NCI-H1417 treated with DMSO at 0.1 percent for 48 hours (cell line): ENCODE measurements around the gene TMEM35B.
"Not testable (repeated sequence)": the region's sequence is repeated elsewhere in the genome, so short reads cannot be mapped to it uniquely, and the experiment has no call there.

Experiments used
- DNase-seq: peaks from one replicate; lab custom pipeline; 2025; lab: John Stamatoyannopoulos, UW

TMEM35B gene

DNA sequence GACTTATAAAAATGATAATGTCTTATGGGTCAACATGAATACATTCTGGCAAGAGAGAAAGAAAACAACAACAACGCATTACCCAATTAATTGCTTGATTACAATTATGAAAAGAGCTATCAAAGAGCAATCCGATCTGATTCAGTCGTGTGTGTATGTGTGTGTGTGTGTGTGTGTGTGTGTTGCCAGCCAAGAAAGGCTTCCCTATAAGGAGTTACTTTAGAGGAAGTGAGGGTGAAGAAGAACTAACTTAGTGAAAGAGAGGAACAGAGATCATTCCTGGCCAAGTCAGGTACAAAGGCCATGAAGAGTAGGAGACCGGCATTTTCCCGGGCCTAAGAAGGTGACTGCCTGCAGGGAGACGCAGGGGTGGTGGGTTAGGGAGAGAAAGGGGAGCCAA, 9.4 kb downstream of the TMEM35B start:
- no peak for DNase-seq

DNA sequence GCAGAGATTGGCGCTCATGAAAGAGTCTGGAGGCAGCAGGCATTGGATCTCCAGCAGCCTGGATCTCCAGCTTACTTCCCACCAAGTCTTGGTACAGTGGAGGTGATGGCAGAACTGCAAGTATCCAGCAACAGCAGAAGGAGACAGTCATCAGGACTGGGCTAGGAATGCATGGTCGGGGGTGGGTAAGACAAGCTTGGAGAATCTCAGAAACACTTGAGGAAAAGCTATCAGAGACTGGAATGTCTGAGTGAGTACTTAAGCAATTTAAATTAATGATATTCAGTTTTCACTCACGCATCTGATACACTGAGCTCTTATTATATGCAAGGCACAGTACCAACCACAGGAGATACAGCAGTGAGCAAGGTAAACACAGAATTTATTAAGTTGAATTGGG, 9.8 kb downstream of the TMEM35B start:
- no peak for DNase-seq

DNA sequence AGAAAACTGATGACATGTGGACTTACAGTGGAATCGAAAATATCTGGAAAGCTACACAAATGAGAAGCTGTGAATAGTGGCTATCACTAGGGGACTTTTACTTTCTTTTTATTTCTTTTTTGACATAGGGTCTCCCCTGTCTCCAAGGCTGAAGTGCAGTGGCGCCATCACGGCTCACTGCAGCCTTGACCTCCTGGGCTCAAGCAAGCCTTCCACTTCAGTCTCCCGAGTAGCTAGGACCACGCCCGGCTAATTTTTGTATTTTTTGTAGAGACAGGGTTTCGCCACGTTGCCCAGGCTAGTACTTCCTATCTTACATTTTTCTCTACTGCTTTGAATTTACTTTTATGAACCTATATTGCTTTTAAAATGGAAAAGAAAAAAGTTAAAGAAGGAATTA, 10.5 kb downstream of the TMEM35B start:
- no peak for DNase-seq

DNA sequence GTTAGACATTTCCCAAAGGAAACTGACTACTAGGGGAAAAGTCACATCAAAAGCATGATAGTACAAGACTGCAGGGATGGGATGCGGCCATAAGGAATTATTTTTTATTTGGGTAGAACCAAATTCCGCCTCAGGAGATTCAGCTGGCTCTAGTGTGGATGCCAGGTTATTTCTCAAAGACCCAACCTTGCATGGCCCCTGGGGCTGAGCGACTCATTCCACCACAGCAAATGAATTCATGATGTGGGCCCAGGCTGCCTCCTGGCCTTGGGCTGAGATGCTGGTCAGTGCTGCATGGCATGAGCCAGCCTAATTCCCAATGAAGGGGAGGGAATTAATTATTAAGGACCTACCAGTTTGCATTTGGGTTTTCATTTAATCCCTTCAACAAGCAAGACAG, 11.8 kb downstream of the TMEM35B start:
- DNase-seq, result no peak

DNA sequence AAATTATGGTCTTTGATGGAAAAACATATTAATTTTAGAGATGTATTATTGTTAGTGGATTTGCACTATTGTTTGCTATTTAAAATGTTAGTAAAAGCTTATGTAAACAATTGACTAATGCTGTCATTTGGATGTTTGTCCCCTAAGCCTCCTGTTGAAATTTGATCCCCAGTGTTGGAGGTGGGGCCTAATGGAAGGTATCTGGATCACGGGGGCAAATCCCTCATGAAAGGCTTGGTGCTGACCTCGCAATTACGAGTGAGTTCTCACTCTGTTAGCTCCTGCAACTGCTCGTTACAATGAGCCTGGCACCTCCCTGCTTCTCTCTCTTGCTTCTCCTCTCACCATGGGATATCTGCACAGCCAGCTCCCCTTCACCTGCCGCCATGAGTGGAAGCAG, 14.3 kb downstream of the TMEM35B start:
- DNase-seq, result no peak

DNA sequence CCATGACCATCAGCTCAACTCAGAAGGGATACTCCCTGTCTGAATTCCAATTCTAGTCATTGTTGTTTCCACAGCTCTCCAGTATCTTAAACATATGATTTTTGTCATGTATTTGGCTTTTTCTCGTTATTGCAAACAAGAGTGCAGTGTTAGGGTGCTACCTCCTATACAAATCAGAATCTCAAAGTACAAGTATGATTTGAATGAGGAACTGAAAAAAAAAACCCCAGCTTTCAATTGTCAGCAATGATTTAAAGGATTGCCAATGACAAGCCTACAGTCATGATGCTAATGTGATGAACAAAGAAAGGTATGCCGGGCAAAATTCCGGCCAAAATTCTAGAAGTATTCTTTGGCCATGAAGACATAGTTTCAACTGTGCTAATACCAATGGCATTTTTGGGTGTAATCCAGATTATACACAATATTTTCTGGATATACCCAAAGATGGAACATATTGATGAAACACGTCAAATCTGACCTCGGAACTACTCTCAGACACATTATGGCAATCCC, 14.9 kb downstream of the TMEM35B start:
- no peak for DNase-seq

DNA sequence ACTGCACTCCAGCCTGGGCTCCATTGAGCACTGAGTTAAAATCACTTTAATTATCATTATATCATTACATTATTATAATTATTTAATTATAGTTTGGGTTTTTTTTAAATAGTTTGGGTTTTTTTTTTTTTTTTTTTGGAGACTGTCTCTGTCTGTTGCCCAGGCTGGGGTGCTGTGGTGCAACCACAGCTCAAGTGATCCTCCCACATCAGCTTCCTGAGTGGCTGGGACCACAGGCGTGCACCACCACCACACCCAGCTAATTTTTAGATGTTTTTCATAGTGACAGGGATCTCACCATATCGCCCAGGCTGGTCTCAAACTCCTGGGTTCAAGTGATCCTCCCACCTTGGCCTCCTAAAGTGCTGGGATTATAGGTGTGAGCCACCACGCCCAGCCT, 16.9 kb downstream of the TMEM35B start:
- DNase-seq, result not testable (repeated sequence)

DNA sequence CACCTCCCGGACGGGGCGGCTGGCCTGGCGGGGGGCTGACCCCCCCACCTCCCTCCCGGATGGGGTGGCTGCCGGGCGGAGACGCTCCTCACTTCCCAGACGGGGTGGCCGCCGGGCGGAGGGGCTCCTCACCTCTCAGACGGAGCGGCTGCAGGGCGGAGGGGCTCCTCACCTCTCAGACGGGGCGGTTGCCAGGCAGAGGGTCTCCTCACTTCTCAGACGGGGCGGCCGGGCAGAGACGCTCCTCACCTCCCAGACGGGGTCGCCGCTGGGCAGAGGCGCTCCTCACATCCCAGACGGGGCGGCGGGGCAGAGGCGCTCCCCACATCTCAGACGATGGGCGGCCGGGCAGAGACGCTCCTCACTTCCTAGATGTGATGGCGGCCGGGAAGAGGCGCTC, 17.5 kb downstream of the TMEM35B start:
- not testable (repeated sequence) for DNase-seq

DNA sequence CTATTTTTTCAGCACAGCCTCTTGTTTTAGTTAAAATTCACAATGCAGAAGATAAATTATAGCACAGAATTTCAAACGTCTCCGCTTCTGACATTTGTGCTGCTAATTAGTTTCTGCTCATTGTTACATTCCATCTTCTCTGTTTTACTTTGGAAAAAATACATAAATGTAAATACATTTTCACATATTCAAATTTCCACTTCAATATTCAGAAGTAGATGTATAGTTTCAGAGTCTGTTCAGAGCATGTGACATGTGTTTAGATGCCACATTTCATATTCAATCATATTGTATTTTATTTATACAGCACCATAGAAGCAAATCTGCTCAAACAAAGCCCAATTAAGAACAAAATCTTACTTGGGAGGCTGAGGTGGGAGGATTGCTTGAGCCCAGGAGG, 19.6 kb downstream of the TMEM35B start:
- DNase-seq, result no peak

DNA sequence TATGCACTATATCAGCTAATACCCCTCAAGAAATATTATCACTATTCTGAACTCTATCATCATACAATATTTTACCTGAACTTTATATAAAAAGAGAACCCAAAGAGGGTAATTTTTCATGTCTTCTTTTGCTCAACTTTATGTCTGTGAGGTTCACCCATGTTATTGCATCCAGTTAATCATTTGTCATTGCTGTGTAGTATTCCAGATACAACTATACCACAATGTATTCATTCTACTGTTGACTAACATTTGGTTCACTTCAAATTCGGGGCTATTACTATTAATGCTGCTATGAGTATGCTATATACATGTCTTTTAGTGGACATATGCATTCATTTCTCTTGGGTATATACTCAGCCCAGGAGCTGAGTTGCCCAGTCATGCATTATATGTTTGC, 34.7 kb downstream of the TMEM35B start:
- no peak for DNase-seq

DNA sequence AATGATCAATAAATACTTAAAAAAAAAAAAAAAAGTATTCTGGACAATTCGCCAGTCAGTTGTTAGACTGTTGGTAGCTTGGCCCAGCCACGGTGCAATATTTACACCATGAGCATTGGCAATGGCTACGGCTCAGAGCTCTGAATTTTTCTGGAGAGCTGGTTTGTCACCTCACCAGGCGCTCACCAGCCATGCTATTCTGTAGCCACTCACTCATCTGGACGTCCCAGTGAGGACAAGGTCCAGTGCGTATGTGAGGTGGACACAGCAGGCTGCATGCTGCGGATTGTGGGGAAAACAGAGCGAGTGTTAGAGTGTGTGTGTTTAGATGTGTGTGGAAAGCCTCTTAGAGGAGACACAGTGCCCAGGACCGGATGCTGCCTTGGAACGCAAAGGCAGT, 36.4 kb downstream of the TMEM35B start:
- not testable (repeated sequence) for DNase-seq

DNA sequence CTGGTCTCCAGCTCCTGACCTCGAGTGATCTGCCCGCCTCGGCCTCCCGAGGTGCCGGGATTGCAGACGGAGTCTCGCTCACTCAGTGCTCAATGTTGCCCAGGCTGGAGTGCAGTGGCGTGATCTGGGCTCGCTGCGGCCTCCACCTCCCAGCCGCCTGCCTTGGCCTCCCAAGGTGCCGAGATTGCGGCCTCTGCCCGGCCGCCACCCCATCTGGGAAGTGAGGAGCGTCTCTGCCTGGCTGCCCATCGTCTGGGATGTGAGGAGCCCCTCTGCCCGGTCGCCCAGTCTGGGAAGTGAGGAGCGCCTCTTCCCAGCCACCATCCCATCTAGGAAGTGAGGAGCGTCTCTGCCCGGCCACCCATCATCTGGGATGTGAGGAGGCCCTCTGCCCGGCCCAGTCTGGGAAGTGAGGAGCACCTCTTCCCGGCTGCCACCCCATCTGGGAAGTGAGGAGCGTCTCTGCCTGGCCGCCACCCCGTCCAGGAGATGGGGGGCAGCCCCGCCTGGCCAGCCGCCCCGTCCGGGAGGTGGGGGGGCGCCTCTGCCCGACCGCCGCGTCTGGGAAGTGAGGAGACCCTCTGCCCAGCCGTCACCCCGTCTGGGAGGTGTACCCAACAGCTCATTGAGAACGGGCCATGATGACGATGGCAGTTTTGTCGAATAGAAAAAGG, 37.4 kb downstream of the TMEM35B start:
- not testable (repeated sequence) for DNase-seq

DNA sequence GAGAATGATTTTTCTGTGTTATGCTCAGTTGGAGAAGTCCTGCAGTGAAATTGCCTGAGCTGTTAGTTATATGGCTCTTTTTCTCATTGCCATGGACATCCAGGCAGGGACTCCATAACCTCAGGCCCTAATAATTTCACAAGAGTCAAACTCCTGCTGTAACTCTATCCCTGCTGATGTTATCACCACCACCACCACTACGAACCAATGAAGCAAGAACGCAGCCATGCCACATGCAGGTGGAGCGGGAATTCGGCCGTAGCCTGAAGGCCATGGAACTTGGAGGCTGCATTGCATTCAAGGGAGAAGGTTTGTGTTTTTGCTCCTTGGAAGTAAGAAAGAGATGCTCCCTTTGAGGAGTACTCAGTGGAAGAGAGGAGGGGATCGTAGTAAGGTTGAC, 38.9 kb downstream of the TMEM35B start:
- DNase-seq, result no peak

DNA sequence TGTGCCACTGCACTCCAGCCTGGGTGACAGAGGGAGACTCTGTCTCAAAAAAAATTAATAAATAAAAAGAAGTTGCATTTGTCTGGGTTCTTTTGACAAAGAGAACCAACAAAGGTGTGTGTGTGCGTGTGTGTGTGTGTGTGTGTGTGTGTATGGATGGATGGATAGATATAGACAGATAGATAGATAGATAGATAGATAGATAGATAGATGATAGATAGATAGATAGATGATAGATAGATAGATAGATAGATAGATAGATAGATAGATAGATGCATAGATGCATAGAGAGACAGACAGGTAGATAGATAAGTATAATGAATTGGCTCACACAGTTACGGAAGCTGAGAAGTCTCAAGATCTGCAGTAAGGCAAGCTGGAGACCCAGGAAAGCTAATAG, 43.3 kb downstream of the TMEM35B start:
- DNase-seq, result not testable (repeated sequence)
